ENCODE results near the gene ATP6V1A. TPM values are rescaled to one million over a fixed set of nuclear protein-coding genes. Genes with fewer than 3 reads are reported as not detected.

ATP6V1A gene
- total RNA-seq, 2 experiments from 2014 or later, result 32.9 to 36.5 TPM

- POLR2A ChIA-PET, result interaction anchor here (0.7 kb wide), 1 partner anchor 214 kb away, joined by 3 read pairs; no protein-coding TSS in a partner anchor
- ATAC-seq (ENCODE audit: low read depth), result no peak
- Mint-ChIP-seq H3K27ac (no peak overlapping the region), H3K9me3 (no peaks in the 10 kb centered on the region), H3K4me1 (peaks cover 14% of the 10 kb centered on the region), H3K27me3 (no peaks in the 10 kb centered on the region), H3K4me3 (no peak overlapping the region), H3K36me3 (peaks cover 7% of the 10 kb centered on the region)
- no peak for DNase-seq
Measured at GRCh38 chr3:113730550-113730949, 16.3 kb upstream of the ATP6V1A start.

GRCh38 chr3:113731694-113732093 lies 15.1 kb upstream of the ATP6V1A start:
- Mint-ChIP-seq H3K4me3 (no peak overlapping the region), H3K36me3 (peaks cover 7% of the 10 kb centered on the region), H3K4me1 (peaks cover 14% of the 10 kb centered on the region), H3K27me3 (no peaks in the 10 kb centered on the region), H3K9me3 (no peaks in the 10 kb centered on the region), H3K27ac (no peak overlapping the region)
- ATAC-seq (ENCODE audit: low read depth), result no peak
- no peak for DNase-seq
- POLR2A ChIA-PET, result no interaction called here

- peak; percentile 77 for ATAC-seq (ENCODE audit: low read depth)
- Mint-ChIP-seq H3K9me3 (no peaks in the 10 kb centered on the region), H3K27me3 (no peaks in the 10 kb centered on the region), H3K36me3 (peaks cover 10% of the 10 kb centered on the region), H3K4me3 (peak overlapping the region; percentile 14), H3K4me1 (peaks cover 31% of the 10 kb centered on the region), H3K27ac (peak overlapping the region; percentile 47)
- no peak for DNase-seq
- POLR2A ChIA-PET, result interaction anchor here (1.0 to 1.7 kb wide), 3 partner anchors 9 to 102 kb away, joined by 3 to 8 read pairs (median 3); partner anchors contain the start of genes ATP6V1A, GRAMD1C and NAA50
Measured at GRCh38 chr3:113736548-113737089, 10.2 kb upstream of the ATP6V1A start.

GRCh38 chr3:113741086-113741485 lies 5.7 kb upstream of the ATP6V1A start:
- Mint-ChIP-seq H3K4me3 (no peak overlapping the region), H3K36me3 (peaks cover 14% of the 10 kb centered on the region), H3K27ac (no peak overlapping the region), H3K27me3 (no peaks in the 10 kb centered on the region), H3K9me3 (no peaks in the 10 kb centered on the region), H3K4me1 (peaks cover 44% of the 10 kb centered on the region)
- POLR2A ChIA-PET, result no interaction called here
- DNase-seq (no peak), ATAC-seq (ENCODE audit: low read depth) (no peak)

GRCh38 chr3:113741620-113742019 lies 5.2 kb upstream of the ATP6V1A start:
- no peak overlapping the region for H3K4me3 Mint-ChIP-seq
- H3K27me3 Mint-ChIP-seq, result no peaks in the 10 kb centered on the region
- no peak for ATAC-seq (ENCODE audit: low read depth)
- no peak for DNase-seq
- peaks cover 14% of the 10 kb centered on the region for H3K36me3 Mint-ChIP-seq
- no peaks in the 10 kb centered on the region for H3K9me3 Mint-ChIP-seq
- H3K4me1 Mint-ChIP-seq, result peaks cover 46% of the 10 kb centered on the region
- POLR2A ChIA-PET, result no interaction called here
- H3K27ac Mint-ChIP-seq, result no peak overlapping the region

- POLR2A ChIA-PET, result no interaction called here
- H3K27ac Mint-ChIP-seq, result no peak overlapping the region
- peaks cover 15% of the 10 kb centered on the region for H3K36me3 Mint-ChIP-seq
- DNase-seq (no peak), ATAC-seq (ENCODE audit: low read depth) (no peak)
- peaks cover 43% of the 10 kb centered on the region for H3K4me1 Mint-ChIP-seq
- H3K4me3 Mint-ChIP-seq, result peak overlapping the region; percentile 16
- H3K27me3 Mint-ChIP-seq, result no peaks in the 10 kb centered on the region
- no peaks in the 10 kb centered on the region for H3K9me3 Mint-ChIP-seq
Measured at GRCh38 chr3:113743006-113743630, 3.7 kb upstream of the ATP6V1A start.

- DNase-seq (no peak), ATAC-seq (ENCODE audit: low read depth) (peak; percentile 73)
- H3K27me3 Mint-ChIP-seq, result no peaks in the 10 kb centered on the region
- POLR2A ChIA-PET, result interaction anchor here (0.6 to 2.7 kb wide), 5 partner anchors 9 to 725 kb away, joined by 3 to 20 read pairs (median 7); partner anchors contain the start of gene USF3
- H3K4me3 Mint-ChIP-seq, result peak overlapping the region; percentile 96
- H3K36me3 Mint-ChIP-seq, result peaks cover 15% of the 10 kb centered on the region
- peaks cover 48% of the 10 kb centered on the region for H3K4me1 Mint-ChIP-seq
- peak overlapping the region; percentile 99 for H3K27ac Mint-ChIP-seq
- no peaks in the 10 kb centered on the region for H3K9me3 Mint-ChIP-seq
Measured at GRCh38 chr3:113744941-113745755, 1.7 kb upstream of the ATP6V1A start.

- DNase-seq (peak; percentile 89), ATAC-seq (ENCODE audit: low read depth) (peak; percentile 79)
- Mint-ChIP-seq H3K4me1 (peaks cover 47% of the 10 kb centered on the region), H3K27me3 (no peaks in the 10 kb centered on the region), H3K9me3 (no peaks in the 10 kb centered on the region), H3K36me3 (peaks cover 14% of the 10 kb centered on the region), H3K27ac (peak within 1 kb of the TSS; percentile 99), H3K4me3 (peak within 1 kb of the TSS; percentile 96)
- POLR2A ChIA-PET, result interaction anchor here (1.2 to 2.7 kb wide), 6 partner anchors 8 to 231 kb away, joined by 4 to 20 read pairs (median 8); partner anchors contain the start of genes SPICE1 and USF3
Measured at GRCh38 chr3:113745756-113746547, 883 bp upstream of the ATP6V1A start, which contains the start of gene NAA50. TSS of gene NAA50 (minus strand) at chr3:113746249. CDS start at chr3:113745949, 300 bp downstream.

GRCh38 chr3:113747283-113748046 lies 630 bp downstream of the ATP6V1A start:
- ATAC-seq (ENCODE audit: low read depth), result no peak
- H3K36me3 Mint-ChIP-seq, result peaks cover 7% of the 10 kb centered on the region
- H3K9me3 Mint-ChIP-seq, result no peaks in the 10 kb centered on the region
- H3K4me3 Mint-ChIP-seq, result peak overlapping the region; percentile 96
- POLR2A ChIA-PET, result interaction anchor here (1.0 to 2.7 kb wide), 7 partner anchors 9 to 232 kb away, joined by 3 to 20 read pairs (median 4); partner anchors contain the start of genes SPICE1 and USF3
- peaks cover 37% of the 10 kb centered on the region for H3K4me1 Mint-ChIP-seq
- peak overlapping the region; percentile 99 for H3K27ac Mint-ChIP-seq
- no peaks in the 10 kb centered on the region for H3K27me3 Mint-ChIP-seq
- no peak for DNase-seq

- POLR2A ChIA-PET, result no interaction called here
- no peak overlapping the region for H3K4me3 Mint-ChIP-seq
- H3K27ac Mint-ChIP-seq, result no peak overlapping the region
- H3K4me1 Mint-ChIP-seq, result peaks cover 20% of the 10 kb centered on the region
- H3K36me3 Mint-ChIP-seq, result peaks cover 12% of the 10 kb centered on the region
- no peak for DNase-seq
- H3K9me3 Mint-ChIP-seq, result no peaks in the 10 kb centered on the region
- no peaks in the 10 kb centered on the region for H3K27me3 Mint-ChIP-seq
- no peak for ATAC-seq (ENCODE audit: low read depth)
Measured at GRCh38 chr3:113751141-113751540, 4.3 kb downstream of the ATP6V1A start.

- Mint-ChIP-seq H3K4me1 (peaks cover 12% of the 10 kb centered on the region), H3K36me3 (peaks cover 17% of the 10 kb centered on the region), H3K9me3 (peaks cover 3% of the 10 kb centered on the region), H3K27ac (no peak overlapping the region), H3K4me3 (no peak overlapping the region), H3K27me3 (no peaks in the 10 kb centered on the region)
- DNase-seq (no peak), ATAC-seq (ENCODE audit: low read depth) (no peak)
- POLR2A ChIA-PET, result no interaction called here
Measured at GRCh38 chr3:113753376-113753985, 6.6 kb downstream of the ATP6V1A start.

Measured in activated naive CD8-positive, alpha-beta T cell treated with anti-CD3 and anti-CD28 coated beads, Interleukin-2, amount 10 ng/mL, durations not matched to agents 7 days and 5 days (primary cell).